Activated CD8-positive, alpha-beta memory T cell treated with anti-CD3 and anti-CD28 coated beads for 24 hours (primary cell): Measurements from ENCODE around the gene PLVAP.

Experiments used
- DNase-seq: peaks from one replicate; pipeline ENCODE4 v3.0.0-alpha.2; 2020

The PLVAP gene, protein sequence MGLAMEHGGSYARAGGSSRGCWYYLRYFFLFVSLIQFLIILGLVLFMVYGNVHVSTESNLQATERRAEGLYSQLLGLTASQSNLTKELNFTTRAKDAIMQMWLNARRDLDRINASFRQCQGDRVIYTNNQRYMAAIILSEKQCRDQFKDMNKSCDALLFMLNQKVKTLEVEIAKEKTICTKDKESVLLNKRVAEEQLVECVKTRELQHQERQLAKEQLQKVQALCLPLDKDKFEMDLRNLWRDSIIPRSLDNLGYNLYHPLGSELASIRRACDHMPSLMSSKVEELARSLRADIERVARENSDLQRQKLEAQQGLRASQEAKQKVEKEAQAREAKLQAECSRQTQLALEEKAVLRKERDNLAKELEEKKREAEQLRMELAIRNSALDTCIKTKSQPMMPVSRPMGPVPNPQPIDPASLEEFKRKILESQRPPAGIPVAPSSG

DNA sequence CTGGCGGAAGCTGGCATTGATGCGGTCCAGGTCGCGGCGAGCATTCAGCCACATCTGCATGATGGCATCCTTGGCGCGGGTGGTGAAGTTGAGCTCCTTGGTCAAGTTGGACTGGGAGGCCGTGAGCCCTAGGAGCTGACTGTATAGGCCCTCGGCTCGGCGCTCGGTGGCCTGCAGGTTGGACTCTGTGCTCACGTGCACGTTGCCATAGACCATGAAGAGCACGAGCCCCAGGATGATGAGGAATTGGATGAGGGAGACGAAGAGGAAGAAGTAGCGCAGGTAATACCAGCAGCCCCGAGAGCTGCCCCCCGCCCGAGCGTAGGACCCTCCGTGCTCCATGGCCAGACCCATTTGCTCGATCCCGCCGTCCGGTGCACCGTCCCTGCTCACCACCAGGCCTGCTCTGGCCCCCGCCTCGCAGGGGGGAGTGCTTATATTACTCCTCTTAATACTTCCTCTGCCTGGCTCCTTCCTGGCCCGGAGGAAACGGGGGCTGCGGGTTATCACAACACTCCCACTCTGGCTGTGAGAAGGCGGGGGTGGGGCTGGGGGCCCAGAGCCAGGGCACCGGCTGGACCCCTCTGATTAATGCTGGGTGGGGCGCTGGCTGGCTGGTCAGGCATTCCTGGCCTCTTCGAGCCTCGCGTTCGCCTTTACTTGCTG lies at the start of gene PLVAP:
Gene PLVAP (minus strand): TSS at position 408 of the 666 bp plus-strand sequence. CDS start 54 bp downstream, at position 354.
- no peak for DNase-seq

DNA sequence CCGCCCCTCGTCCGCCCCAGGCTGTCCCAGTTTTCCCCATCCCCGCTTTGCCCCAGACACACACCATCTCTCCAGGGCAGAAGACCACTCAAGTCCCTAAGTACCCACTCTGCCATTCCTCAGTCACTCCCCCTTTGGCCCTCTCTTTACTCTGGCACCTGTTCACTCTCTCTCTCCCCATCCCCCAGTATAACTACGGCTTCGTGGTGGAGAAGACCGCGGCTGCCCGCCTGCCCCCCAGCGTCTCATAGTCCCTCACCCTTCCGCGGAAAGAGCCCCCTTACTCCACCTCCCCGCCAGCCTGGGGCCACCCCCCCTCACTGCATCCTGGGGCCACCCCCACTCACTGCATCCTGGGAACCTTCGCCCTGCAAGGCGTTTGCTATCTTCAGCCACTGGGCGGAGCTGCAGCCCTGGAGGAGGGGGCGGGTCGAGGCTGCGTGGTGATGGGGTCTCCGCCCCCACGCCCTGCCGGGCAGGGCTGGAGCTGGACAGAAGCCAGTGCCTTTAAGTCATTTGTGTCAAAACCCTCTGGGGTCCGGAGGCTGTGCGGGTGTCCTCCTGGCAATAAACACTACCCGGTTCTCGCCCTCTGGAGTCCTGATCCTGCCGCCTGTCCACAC lies 47.7 kb upstream of the PLVAP start:
- peak; percentile 68 for DNase-seq

DNA sequence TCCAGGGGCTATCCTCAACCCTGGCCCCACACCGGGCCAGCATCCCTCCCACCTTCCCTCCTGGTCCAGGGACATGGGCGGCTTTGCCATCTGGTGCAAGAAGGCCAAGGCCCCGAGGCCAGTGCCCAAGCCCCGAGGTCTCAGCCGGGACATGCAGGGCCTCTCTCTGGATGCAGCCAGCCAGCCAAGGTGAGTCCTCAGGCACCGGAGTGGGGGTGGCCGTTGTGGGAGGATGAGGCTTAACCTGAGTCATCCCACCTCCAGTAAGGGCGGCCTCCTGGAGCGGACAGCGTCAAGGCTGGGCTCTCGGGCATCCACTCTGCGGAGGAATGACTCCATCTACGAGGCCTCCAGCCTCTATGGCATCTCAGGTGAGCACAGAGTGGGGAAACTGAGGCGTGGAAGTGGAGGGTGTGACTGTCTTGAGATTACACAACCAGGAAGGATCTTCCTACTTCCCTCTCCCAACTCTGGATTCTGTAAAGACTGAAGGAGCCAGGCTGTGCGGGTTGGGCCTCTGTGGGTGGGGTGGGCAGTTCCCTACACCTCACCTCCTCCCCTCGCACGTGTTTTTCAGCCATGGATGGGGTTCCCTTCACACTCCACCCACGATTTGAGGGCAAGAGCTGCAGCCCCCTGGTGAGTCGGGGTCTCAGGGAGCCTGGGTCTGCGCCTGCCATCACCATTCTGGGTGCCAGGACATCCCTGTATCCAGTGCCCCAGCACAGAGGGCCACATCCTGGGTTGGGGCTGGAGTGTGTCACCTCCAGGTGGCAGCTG lies 46.5 kb upstream of the PLVAP start:
- DNase-seq, result no peak

DNA sequence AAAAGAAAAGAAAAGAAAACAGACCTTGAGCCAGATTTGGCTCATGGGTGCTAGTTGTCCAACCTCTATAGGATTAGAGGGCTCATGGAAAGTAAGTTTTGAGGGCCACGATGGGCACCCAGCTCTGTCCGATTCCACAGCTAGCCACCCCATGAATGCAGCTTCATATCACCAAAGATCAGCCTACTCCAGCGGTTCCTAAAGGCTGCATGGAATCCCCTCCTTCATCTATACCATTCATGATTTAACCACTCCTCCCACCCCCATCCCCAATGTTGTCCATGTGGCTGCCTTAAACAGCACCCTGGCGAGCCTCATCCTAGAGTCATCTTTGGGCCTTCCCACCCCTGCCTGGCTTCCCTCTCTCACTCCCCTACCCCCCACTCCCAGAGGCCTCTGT lies 44.8 kb upstream of the PLVAP start:
- no peak for DNase-seq

DNA sequence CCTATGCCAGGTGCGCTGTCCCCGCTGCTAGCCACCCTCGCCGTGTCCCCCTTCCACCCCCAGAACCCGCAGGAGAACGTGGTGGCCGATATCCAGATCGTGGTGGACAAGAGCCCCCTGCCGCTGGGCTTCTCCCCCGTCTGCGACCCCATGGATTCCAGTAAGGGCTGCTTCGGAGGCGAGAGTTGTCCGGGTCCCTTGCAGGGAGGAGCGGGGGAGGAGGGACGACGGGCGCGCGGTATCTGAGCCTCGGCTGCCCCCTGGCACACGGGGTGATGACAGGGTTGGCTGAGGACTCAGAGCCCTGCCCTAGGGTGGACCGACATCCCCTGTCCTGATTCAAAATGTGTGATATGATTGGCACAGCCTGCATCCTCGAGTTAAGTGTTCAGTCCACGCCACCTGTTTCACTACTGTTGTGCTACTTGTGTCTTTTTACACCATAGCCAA lies 43.4 kb upstream of the PLVAP start:
- DNase-seq, result peak; percentile 74

DNA sequence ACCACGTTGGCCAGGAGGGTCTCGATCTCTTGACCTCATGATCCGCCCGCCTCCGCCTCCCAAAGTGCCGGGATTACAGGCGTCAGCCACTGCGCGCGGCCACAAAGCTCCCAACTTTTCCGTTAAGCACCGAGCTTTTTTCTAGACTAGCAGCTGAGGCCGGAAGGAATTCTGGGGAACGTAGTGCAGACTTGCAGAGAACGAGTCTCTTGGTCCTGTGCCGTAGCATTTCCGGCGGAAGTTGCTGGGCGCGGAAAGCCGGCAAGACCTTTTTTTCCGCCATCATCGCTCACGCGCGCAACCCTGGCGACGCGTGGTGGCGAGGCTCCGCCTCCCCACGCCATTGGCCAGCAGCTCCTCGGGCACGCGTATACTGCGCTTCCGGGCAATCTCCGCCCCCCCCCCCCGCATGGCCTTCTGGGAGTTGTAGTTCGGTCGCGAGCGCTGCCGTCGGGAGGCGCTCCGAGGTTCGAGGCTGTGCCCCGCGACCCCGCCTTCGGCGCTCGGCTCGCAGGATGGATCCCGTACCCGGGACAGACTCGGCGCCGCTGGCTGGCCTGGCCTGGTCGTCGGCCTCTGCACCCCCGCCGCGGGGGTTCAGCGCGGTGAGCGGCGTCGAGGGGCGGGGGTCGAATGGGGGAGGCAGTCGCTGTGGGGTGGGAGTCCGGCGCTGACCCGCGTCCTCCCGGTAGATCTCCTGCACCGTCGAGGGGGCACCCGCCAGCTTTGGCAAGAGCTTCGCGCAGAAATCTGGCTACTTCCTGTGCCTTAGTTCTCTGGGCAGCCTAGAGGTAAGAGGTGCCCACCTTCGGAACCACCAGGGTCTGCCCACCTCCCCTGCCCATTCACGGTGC lies 42.7 kb upstream of the PLVAP start, which contains the start of gene MVB12A:
Gene MVB12A (plus strand): TSS at position 427 of the 854 bp plus-strand sequence. CDS start 89 bp downstream, at position 516.
- peak; percentile 95 for DNase-seq

DNA sequence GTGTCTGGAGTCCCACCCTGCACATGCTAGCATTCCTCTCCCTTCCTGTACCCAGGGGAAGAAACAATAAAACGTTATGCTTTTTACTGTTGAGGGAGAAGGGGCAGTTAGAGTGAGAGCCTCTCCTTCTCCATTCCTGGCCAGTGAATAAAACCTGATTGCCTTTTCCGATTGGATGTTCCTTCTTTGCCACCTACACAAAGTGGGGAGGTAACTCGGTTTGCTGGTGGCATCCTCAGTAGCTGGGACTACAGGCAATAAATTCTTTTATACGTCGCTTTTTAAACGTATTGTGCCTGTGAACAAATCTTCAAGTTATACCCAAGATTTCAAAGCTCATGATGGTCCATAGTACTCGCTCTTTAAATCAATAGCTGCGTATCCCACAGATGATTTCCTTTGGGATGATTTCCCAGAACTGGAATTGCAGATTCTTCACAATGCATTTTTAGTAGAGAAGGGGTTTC lies 42.0 kb upstream of the PLVAP start:
- DNase-seq, result no peak

DNA sequence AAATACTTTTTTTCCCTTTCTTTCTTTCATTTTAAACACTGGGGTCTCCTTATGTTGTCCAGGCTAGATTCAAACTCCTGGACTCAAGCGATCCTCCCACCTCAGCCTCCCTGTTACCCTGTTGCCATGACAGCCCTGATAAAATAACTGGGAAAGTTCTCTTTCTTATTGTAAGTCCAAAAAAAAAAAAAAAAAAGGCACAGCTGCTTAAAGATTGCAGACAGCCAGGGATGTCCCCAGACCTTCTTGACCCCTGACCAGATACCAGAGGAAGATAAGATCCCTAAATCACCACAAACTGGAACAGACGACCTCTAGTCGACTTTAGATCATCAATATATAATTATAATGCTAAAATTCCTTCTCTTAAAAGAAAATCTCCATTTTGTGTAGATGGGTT lies 41.6 kb upstream of the PLVAP start:
- DNase-seq, result no peak

DNA sequence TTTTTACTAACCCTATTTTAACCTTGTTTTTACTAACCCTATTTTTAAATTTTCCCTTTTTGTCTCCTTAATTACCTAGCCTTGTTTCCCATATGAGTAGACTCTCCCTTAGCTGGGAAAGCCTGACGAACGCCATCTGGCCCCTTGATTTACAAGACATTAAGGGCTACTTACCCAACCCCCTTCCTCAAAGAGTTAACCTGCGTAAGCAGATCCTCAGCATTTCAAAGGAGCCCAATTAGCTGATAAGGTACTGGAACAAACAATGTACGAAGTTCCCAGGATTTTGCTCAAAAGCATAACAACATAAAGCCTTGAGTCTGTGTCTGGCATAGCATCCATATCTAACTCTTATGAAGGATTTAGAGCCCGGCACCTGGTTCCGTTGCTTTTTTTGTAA lies 38.0 kb upstream of the PLVAP start:
- no peak for DNase-seq

DNA sequence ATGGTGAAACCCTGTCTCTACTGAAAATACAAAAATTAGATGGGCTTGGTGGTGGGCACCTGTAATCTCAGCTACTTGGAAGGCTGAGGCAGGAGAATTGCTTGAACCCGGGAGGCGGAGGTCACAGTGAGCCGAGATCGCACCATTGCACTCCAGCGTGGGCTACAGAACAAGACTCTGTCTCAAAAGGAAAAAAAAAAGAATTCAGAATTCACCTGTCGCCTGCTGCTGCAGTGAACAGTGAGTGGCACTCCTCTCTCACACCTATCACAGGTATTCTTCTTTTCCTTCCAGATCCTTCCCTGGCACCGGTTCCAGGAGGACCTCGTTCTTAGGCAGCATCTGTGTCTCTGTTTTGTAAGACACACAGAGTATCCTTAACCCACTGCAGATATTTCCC lies 37.0 kb upstream of the PLVAP start:
- no peak for DNase-seq

DNA sequence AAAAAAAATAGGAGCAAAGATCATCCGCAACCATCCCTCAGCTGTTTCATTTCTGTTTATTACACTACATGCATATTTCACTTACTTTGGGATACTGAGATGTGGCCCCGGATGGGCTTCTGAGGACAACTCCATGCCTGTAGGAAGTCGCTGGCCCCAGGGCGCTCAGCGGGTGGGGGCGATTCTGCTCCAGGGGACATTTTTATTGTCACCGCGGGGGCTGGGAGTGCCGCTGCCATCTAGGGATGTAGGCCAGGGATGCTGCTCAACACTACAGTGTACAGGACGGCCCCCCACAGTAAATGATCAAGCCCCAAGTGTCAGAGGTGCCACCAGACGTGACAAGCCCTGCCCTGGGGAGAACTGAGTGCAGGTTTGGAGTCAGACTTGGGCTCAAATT lies 34.7 kb upstream of the PLVAP start:
- no peak for DNase-seq

DNA sequence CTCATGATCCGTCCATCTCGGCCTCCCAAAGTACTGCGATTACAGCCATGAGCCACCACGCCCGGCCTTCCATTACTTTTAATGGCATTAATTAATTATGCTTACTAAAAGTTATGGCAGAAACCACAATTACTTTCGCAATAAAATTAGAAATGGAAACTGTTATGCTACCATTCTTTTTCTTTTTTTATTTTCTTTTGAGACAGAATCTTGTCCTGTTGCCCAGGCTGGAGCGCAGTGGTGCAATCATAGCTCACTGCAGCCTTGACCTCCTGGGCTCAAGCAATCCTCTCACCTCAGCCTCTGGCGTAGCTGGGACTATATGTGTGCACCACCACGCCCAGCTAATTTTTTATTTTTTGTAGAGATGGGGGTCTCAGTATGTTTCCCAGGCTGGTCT lies 32.8 kb upstream of the PLVAP start:
- no peak for DNase-seq

DNA sequence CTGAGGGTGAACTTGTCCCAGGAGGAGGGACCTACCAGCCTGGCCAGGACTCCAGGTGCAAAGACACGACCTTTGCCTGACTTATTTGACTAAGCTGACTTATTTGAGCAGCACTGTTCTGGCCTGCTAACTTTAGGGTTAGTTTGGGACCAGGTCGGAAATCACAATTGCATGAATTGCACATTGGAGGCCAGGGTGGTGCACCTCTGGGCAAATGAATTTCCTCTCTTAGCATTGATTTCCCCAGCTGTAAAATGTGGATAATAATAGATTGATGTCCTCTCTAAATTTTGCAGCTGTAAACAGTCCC lies 29.7 kb upstream of the PLVAP start:
- no peak for DNase-seq

DNA sequence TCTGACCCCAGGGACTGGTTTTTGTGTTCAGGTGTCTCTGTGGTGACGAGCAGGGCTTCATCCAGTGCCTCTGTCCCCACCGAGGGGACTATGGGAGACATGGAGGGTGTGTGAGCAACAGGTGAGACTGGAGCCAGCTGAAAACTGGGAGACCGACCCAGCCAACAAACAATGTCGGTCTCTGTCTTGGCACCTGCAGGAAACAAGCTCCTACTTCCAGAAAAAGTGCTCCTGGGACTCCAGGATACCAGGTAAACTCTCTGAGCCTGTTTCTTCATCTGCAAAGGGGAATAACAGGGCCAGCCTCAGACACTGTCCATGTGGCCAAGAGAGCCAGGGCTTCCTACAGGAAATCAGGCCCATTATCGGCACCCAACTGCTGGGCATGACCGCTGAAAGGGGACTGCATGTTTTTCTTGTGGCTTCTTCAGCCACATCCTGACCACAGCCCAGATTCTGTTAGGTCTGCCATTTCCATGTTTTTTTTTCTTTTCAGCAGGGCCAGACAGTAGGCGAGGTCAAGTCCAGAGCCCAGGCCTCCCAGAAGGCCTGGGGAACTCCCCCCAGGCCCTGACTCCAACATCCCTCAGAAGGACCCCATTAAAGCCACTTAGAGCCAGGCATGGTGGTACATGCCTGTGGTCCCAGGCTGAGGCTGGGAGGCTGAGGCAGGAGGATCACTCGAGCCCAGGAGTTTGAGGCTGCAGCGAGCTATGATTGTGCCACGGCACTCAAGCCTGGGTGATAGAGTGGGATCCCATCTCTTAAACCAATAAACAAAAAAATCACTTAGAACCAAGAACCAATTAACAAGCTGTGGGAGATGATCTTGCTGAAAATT lies 29.1 kb upstream of the PLVAP start:
- peak; percentile 78 for DNase-seq

DNA sequence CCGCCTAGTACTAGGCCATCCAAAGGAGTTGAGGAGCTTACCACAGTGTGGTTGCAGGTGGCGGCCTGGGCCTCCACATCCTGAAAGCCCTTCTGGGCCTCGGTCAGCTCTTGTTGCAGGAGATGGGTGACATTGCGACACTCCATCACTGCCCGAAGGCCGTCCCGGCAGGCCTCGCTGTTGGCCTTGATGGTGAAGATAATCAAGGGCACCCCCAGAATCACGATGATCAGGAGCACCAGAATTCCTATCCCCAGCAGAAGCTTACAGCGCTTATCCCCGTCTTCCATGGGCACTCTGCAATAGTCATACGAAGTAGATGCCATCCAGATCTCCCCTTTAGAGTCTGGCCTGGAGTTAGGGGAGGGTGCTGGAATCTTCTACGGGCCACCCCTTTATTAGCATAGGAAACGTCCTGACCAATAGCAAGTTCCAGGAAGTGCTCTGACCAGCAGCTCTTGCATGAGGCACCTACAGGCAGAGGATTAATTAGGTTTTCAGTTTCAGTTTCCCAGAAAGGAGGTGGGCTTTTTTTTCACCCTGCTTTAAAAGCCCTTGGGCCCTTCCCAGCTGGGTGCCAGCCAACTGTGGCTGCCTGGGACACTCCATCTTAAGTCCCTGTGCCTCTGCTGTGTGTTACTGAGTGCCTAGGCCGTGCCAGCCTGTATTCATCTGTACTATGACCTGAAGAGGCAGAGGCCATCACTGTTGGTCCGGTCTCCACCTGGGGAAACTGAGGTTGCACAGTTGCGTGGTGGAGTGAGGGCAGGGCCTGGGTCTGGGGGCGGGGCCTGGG lies 28.3 kb upstream of the PLVAP start, which contains the start of gene BST2:
Gene BST2 (minus strand): TSS at position 381 of the 796 bp plus-strand sequence. CDS start 55 bp downstream, at position 326.
- peak; percentile 77 for DNase-seq

DNA sequence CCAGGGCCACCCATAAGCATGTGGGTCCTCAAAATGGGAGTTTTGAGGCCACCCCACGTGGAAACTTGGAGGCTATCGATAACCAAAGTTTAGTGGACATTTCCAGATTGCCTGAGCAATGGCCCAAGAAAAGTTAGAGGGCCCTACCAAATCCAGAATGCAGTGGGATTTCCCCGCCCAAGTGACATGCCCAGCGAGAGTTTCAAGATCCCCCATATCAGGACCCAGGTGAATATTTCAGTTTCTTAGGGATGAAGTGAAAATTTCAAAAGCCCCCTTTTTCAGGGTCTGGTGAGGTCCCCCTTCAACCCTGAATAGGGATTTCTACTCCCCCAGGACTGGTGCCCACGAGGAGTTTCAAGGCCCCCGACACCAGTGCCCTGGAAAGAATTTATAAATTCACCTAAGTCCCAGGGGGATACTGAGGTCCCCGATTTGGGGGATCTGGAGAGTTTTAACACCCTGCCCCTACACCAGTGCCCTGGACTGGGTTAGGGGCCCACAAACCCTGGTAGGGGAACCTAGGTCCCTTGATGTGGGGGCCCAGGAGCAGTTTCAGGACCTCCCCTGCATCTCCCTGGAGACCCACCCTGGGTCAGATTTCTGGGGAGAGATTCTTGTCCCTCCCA lies 27.6 kb upstream of the PLVAP start:
- DNase-seq, result no peak

DNA sequence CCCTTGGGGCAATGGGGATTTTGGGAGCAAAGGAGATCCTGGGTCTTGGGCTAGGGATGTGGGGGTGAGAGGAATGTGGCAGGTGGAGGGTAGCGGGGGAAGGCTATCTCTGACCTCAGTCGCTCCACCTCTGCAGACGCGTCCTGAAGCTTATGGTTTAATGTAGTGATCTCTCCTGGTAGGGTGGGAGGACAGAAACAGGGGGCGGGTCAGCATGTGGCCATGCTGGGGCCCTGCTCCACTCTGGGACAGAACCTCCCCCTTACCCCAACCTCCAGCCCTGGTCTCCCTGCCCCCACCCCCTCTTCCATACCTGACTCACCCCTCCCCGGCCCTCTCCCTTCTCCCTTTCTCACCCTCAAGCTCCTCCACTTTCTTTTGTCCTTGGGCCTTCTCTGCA lies 26.9 kb upstream of the PLVAP start:
- no peak for DNase-seq

DNA sequence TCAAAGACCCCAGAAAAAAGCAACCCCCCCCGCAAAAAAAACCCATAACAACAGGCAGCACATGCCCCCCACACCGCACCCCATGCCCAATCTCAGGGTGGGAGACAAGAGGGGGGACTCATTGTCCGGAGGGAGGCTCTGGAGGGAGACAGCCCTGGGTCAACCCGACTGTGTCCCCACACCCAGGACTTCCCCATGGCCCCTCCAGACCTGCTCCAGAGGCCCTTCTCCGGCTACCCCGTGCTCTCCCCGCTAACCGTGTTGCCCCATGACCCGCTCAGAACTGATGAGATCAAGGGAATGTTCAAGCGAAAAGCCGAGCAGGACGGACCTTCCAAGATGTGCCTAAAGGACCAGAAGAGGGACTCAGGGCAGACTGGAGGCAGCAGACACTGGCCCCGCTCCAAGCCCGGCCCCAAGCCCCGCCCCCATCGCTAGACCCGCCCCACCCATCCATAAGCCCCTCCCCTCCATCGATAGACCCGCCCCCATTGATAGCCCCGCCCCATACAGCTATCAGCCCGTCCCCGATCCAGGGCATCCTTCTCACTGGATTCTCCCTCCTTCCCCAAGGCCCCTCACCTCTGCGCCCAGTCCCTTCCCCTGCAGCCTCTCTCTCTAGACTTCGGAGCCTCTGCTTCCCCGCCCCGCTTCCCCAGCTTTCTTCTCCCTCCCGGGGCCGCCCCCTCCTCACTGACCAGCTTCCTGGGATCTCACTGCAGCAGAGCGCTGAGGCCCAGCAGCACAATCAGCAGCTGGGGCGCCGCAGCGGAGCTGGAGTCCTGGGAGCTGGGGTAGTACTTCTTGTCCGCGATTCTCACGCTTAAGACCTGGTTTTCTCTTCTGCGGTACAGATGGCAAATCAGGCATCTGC lies 26.1 kb upstream of the PLVAP start:
- DNase-seq, result peak; percentile 78
